HG03354 (cell line): ENCODE data around the gene CD200R1L.

Experiments
- ATAC-seq: cut with Tn5 transposase; IDR thresholded peaks from one replicate; pipeline ENCODE4 v1.9.1; 2021; ENCODE audit warnings: mild to moderate bottlenecking; ENCODE audit not compliant: unreplicated experiment, poor library complexity, severe bottlenecking

CD200R1L gene

GRCh38 chr3:112822064-112823055 lies 24.3 kb downstream of the CD200R1L start:
- ATAC-seq: peak; percentile 80

- no peak for ATAC-seq
Observed at GRCh38 chr3:112818289-112818688, 28.4 kb downstream of the CD200R1L start.

- ATAC-seq: no peak
Observed at GRCh38 chr3:112817797-112818196, 28.9 kb downstream of the CD200R1L start.

GRCh38 chr3:112817271-112817670 lies 29.4 kb downstream of the CD200R1L start:
- ATAC-seq: no peak

GRCh38 chr3:112815981-112816380 lies 30.7 kb downstream of the CD200R1L start:
- no peak for ATAC-seq

GRCh38 chr3:112814266-112814665 lies 32.4 kb downstream of the CD200R1L start:
- ATAC-seq: no peak

- peak; percentile 84 for ATAC-seq
Observed at GRCh38 chr3:112813723-112814171, 32.9 kb downstream of the CD200R1L start.

GRCh38 chr3:112813016-112813415 lies 33.6 kb downstream of the CD200R1L start:
- ATAC-seq: no peak

GRCh38 chr3:112811917-112812660 lies 34.6 kb downstream of the CD200R1L start:
- no peak for ATAC-seq

- no peak for ATAC-seq
Observed at GRCh38 chr3:112811131-112811884, 35.4 kb downstream of the CD200R1L start.

- ATAC-seq: no peak
Observed at GRCh38 chr3:112810561-112810960, 36.1 kb downstream of the CD200R1L start.

GRCh38 chr3:112808136-112808535 lies 38.5 kb downstream of the CD200R1L start:
- no peak for ATAC-seq

- ATAC-seq: no peak
Observed at GRCh38 chr3:112807685-112808084, 39.0 kb downstream of the CD200R1L start.

- ATAC-seq: no peak
Observed at GRCh38 chr3:112806903-112807302, 39.8 kb downstream of the CD200R1L start.

GRCh38 chr3:112805126-112805525 lies 41.5 kb downstream of the CD200R1L start:
- ATAC-seq: no peak

GRCh38 chr3:112804021-112804420 lies 42.6 kb downstream of the CD200R1L start:
- ATAC-seq: no peak

GRCh38 chr3:112803467-112803866 lies 43.2 kb downstream of the CD200R1L start:
- ATAC-seq: no peak

GRCh38 chr3:112802338-112802737 lies 44.3 kb downstream of the CD200R1L start:
- no peak for ATAC-seq

- ATAC-seq: no peak
Observed at GRCh38 chr3:112799946-112800345, 46.7 kb downstream of the CD200R1L start.

- no peak for ATAC-seq
Observed at GRCh38 chr3:112794622-112795172, 52.0 kb downstream of the CD200R1L start.
